ENCODE measurements around the gene NBAS.

The NBAS gene

GRCh38 chr2:15122915-15123314 is 438.2 kb downstream of the NBAS start:
- H3K36me3 Mint-ChIP-seq (ENCODE audit: low read depth) = peaks cover 4% of the 10 kb centered on the region
- no peak for TF ChIP-seq CTCF (IDR thresholded peaks at IDR 0.05; ENCODE audit: unreplicated experiment in 3 of 3)
- peaks cover 30% of the 10 kb centered on the region for H3K4me1 Mint-ChIP-seq
- H3K27ac Mint-ChIP-seq = no peak overlapping the region
- H3K9me3 Mint-ChIP-seq = peaks cover 9% of the 10 kb centered on the region
- no peak overlapping the region for H3K4me3 Mint-ChIP-seq
- no peaks in the 10 kb centered on the region for H3K27me3 Mint-ChIP-seq (ENCODE audit: low read depth)

GRCh38 chr2:15120631-15121030 is 440.5 kb downstream of the NBAS start:
- Mint-ChIP-seq H3K36me3 (ENCODE audit: low read depth) (peaks cover 1% of the 10 kb centered on the region), H3K4me1 (peaks cover 23% of the 10 kb centered on the region), H3K4me3 (no peak overlapping the region), H3K27ac (no peak overlapping the region), H3K9me3 (peaks cover 9% of the 10 kb centered on the region), H3K27me3 (ENCODE audit: low read depth) (no peaks in the 10 kb centered on the region)
- no peak for TF ChIP-seq CTCF (IDR thresholded peaks at IDR 0.05; ENCODE audit: unreplicated experiment in 3 of 3)

DNA sequence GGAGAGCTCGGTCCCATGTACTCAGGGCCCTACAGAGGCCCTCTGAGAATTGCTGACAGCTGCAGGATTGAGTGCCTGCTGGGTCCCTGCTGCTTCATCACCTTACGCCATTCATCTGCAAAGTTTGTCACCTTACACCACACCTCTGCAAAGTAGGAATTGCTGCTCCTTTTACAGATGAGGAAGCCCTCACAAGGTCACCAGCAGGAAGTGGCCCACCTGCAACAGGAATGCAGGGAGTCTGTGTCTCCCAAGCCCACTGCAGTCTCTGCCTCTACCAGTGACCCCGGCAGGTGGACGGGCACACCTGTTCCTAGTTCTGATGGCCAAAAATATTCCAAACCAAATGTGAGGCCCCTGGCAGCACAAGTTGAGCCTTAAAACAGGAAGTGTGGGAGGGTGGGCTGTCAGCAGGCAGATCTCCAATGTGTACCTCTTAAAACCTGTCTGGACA is 441.4 kb downstream of the NBAS start:
- no peaks in the 10 kb centered on the region for H3K36me3 Mint-ChIP-seq (ENCODE audit: low read depth)
- no peak for TF ChIP-seq CTCF (IDR thresholded peaks at IDR 0.05; ENCODE audit: unreplicated experiment in 3 of 3)
- H3K27me3 Mint-ChIP-seq (ENCODE audit: low read depth) = no peaks in the 10 kb centered on the region

GRCh38 chr2:15117409-15118050 is 443.6 kb downstream of the NBAS start:
- Mint-ChIP-seq H3K4me1 (peaks cover 23% of the 10 kb centered on the region), H3K27me3 (ENCODE audit: low read depth) (no peaks in the 10 kb centered on the region), H3K27ac (no peak overlapping the region), H3K36me3 (ENCODE audit: low read depth) (peaks cover 15% of the 10 kb centered on the region), H3K4me3 (no peak overlapping the region), H3K9me3 (peaks cover 19% of the 10 kb centered on the region)
- TF ChIP-seq CTCF (IDR thresholded peaks at IDR 0.05; ENCODE audit: unreplicated experiment in 3 of 3) = no peak

More for the DNA sequence above, 441.4 kb downstream of the NBAS start:
- no peak overlapping the region for H3K4me3 Mint-ChIP-seq
- no peak overlapping the region for H3K27ac Mint-ChIP-seq
- peaks cover 9% of the 10 kb centered on the region for H3K9me3 Mint-ChIP-seq
- H3K4me1 Mint-ChIP-seq = peaks cover 23% of the 10 kb centered on the region
